Stimulated activated CD8-positive, alpha-beta memory T cell treated with anti-CD3 and anti-CD28 coated beads, Interleukin-12 subunit alpha, Interleukin-12 subunit beta, amount 100 ng/mL, for 4 hours (primary cell): ENCODE data around the gene DLX3.

Experiments used
- DNase-seq: peaks from one replicate; pipeline ENCODE4 v3.0.0-alpha.2; 2020; ENCODE audit warnings: low read depth

Gene DLX3

DNA sequence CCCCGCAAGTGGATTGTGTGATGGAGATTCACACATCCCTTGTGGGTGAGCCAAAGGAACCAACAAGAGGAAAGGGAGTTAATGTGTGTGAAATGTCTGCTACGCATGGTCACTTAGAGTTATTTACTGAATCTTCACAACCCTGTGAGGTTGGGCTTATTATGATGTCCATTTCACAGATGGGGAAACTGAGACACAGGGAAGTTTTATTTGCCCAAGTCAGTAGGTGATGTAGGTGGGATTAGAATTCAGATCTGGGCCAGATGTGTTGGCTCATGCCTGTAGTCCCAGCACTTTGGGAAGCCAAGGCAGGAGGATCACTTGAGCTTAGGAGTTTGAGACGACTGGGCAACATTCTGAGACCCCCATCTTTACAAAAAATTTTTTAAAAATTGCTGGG is 37.7 kb downstream of the DLX3 start:
- DNase-seq, result no peak

DNA sequence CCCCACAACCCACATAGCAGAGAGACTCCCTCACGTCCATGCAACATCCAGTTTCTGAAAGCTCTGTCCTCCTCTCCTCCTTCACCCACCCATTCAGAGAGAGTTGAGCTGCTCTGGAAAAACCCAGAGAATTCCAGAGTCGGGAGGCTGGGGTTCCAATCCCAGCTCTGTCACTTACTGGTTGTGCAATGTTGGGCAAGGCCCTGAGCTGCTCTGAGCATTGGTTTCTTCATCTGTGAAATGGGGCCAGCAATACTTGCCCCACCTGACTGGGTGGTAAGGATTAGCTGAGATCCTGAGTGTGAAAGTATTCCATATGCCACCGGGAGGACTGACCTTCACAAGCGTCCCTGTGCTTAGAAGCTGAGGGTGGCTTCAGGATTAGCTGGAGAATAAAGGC is 38.2 kb downstream of the DLX3 start:
- no peak for DNase-seq

DNA sequence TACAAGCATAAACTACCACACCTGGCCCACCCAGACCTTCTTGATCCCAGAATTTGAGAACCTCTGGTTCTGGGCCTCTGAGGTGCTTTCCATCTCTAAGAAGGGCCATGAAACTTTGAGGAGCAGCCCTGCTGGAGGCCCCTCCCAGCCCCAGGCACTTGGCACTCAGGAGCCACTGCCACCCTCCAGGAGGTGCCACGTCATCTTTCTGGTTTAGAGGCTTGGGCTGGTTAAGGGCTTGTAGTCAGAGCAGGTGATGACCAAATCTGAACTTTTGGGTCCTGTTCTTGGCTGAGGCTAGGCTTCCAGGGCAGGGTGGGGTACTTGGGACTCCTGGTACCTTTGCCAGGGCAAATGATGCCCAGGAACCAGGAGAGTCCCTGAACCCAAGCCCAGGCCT is 39.9 kb downstream of the DLX3 start:
- no peak for DNase-seq

DNA sequence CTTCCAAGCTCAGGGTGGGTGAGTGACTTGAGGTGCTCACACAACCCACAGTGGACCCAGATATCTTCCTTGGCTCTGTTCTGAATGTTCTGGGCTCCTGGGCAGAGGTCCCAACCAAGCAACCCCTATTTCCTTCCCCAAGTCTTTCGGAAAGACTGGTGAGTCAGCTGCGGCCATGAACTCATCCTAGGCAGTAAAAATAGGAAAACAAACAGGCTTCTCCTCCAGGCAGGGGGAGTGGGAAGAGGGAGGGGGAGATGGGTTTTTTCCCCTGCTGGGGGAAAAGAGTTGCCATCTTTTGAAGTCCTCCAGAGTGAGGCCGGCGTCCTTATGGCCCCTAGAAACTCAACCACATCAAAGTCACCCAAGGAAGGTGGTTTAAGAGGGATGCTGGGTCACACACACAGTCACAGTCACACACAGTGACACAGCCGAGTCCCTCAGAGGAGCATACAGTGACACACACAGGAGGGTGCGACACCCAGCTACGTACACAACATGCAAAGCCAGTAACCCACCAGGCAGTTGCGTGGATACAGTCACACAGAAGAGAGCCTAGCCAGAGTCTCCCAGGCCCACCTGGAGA is 42.0 kb downstream of the DLX3 start:
- DNase-seq, result no peak

DNA sequence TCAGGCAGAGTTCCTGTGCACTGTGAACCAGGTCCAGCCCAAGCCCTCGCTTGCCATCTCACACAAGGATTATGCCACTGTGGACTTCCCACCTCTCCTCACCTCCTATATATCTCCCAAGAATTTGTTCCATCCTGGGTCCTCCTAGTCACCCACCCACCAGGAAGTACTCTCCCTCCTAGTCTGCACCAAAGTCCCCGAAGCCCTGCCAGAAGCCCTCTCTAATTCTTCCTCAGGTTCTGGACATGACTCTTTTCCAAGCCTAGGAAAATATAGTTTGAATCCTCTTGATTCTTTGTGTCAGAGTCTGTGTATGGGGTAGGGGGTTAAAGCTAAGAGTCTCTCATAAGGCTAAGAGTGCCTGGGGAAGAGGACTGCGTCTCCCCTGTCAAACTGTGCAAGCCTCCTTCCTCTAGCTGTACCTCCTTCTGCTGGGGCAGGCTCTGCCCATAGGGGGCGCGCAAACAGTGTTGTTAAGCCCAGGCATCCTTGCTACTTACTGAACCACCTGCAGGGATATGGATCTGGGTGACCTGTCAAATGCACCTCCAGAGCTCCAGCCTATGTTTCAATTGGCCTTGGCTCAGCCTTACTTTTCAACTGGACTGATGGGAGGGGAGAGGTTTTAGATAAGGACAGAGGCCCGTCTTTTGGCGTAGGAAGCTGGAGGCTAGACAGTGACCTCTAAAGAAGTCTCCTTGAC is 42.7 kb downstream of the DLX3 start:
- peak; percentile 56 for DNase-seq

DNA sequence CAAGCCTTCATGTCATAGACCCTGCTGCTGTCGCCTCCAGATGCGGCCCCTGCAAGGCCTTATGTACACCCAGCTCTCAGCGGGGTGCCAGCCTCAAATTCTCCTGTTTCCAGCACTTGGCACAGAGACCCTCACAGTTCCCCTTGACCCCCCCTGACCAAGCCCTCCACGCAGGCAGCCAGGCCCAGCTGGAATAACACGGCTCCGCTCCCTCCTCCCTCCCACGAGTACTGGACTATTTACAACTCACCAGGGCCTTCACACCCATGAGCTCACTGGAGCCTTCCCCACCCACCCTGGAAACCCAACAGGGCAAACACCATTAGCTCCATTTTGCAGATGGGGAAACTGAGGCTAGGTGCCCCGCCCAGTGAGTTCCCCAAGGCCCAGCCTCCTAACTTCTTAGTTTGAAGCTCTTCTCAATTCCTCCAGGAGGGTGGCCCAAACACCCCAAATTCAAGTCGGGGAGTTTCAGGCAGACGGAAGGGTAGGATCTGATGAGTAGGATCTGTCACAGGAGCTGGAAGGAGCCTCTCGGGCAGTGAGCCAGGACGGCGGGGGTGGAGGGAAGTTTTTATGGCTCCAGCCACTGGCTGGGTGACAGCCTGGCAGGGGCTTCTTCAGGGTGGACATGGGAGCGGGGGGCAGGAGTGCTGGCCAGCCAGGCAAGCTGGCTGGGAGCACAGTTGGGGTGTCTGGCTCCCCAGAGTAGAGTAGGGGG is 43.5 kb downstream of the DLX3 start:
- DNase-seq, result no peak

DNA sequence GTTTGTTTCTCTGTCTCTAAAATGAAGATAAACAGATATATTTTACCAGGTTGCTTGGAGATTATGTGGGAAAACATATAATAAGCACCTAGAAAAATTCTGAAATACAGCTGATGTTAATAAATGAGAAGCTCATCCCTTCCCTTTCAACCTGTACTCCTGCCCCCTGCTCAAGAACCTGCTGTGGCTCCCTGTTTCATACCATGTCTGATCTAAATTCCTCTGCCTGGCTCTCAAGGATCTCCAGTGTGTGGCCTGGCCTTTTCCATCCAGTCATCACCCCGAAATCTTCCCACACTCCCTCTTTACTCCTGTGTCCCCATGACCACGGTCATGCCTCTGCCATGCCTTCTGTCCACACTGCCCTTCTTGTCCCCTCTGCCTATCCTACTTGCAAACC is 45.4 kb downstream of the DLX3 start:
- DNase-seq, result no peak

DNA sequence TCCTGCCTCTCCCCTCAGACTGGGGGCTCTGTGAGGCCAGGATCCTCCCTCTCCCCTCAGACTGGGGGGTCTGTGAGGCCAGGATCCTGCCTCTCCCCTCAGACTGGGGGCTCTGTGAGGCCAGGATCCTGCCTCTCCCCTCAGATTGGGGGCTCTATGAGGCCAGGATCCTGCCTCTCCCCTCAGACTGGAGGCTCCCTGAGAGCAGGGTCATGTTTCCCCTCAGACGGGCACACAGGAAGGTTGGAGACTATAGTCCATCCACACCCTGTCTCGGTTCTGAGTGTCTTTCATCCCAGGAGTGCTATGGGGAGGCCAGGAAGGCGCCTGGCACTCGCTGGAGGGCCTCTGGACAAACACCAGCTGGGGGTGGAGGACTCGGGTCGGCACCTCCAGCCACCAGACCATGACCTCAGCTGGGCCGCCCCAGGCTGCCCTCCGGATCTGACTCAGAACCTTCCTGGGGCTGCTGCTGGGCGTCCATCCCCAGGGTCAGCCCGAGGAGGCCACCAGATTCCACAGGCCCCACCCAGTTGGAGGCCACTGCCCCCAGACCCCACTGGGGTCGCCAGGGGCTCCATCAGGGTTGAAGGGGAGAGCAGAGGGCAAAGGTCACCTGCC is 48.0 kb downstream of the DLX3 start:
- DNase-seq, result no peak

DNA sequence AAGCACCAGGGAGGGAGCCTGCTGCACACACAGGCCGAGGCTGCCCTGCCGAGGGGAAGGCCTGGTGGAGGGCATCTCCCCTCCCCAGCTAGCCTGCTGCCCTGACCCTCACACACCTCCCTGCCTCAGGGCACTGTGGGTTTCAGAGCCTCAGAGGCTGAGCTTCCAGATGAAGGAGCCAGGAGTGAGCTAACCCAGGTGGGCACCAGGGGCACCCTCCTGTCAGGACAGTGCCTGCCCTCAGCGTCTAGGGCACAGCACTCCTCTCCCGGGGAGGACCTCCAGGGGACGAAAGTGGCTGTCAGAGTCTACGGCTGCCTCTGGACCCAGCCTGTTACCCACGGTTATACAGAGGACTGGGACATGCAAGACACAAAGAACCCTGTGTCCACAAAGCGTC is 48.8 kb downstream of the DLX3 start:
- no peak for DNase-seq

DNA sequence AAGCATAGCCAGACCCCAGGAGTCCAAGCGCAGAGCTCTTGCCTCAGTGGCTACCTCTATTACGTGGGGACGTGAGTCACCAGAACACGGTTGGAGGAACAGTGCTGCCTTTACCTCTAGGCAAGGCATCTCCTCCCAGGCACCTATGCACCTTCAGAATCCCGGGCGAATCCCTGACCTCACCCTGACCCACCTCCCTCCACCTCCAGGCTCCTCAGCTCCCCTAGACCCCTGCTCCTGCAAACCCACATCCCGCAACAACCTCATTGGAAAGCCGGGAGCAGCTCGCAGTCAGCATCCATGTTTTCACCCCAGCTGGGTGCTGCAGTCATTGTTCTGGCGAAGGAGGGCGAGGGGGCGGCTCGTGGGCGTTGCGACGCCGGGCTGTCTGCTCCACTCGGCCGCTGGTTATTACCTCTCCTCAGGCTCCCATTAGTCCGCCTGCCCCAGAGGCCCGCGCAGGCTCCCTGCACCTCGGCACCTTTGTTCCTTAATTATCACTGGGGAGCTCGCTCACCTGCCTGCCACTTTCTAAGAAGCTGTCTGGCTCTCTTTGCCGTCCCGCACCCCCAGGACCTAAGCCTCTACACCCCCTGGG is 50.7 kb downstream of the DLX3 start:
- no peak for DNase-seq

DNA sequence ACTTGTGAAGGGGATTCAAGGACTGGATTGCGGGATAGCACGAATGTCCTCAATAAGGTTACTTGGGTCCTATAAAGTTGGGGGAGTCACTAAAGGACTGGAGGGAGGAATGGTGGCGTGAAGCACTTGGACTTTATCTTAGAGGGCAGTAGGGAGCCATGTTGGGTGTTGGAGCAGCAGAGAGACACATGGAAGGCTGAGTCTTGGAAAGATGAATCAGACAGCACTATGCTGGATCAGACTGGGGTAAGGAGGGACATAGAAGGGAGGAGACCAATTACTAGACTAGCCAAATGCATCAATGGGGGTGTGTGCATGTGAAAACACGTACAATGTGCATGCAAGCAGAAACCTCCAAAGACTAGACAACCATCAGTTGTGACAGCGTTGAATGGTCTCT is 52.1 kb downstream of the DLX3 start:
- DNase-seq, result no peak

DNA sequence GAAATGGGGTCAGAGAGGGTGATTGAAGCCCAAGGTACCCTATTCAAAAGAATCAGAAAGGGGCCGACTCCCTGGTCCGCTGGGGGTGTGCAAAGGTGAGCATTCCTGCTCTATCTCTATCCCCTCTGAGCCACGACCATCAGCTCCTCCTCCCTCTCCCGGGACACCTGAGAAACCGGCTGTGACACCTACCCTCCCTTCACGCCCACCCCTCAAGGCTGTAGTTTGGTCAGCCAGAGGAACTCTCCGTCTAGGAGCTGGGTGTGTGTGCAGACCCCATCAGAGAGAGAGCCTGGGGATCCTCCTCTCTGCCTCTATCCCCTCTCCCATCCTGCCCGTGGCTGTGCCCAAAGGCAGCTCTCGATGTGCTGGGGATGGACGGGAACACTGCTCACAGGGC is 53.6 kb downstream of the DLX3 start:
- no peak for DNase-seq
